HG02588 (cell line): ENCODE data around the gene FIZ1.

Experiments
- ATAC-seq: cut with Tn5 transposase; IDR thresholded peaks from one replicate; pipeline ENCODE4 v1.9.1; 2021; ENCODE audit warnings: mild to moderate bottlenecking, moderate library complexity; ENCODE audit not compliant: unreplicated experiment

The FIZ1 gene

GRCh38 chr19:55544776-55545439 is 54.4 kb downstream of the FIZ1 start:
- ATAC-seq, result no peak

GRCh38 chr19:55544014-55544413 is 55.3 kb downstream of the FIZ1 start:
- ATAC-seq, result no peak

GRCh38 chr19:55543567-55543966 is 55.8 kb downstream of the FIZ1 start:
- no peak for ATAC-seq

- ATAC-seq, result no peak
Observed at GRCh38 chr19:55542292-55542855, 56.9 kb downstream of the FIZ1 start.
